AG09309 (cell line): ENCODE measurements around the gene PUS1.
A peak's percentile ranks its signal among the peaks of the same experiment; 100 is the strongest.
"Not testable (repeated sequence)": the region's sequence is repeated elsewhere in the genome, so short reads cannot be mapped to it uniquely, and the experiment has no call there.

Source experiments
- DNase-seq: peaks from one replicate; pipeline ENCODE4 v3.0.0-alpha.2; 2010; ENCODE audit warnings: low read depth
- H3K4me3 ChIP-seq: 2 replicates; pipeline ENCODE4 v1.5.1; 2011; ENCODE audit warnings: mild to moderate bottlenecking, low read depth, low read length, moderate library complexity; ENCODE audit not compliant: control insufficient read depth
- CTCF ChIP-seq: IDR thresholded peaks from 2 replicates; pipeline ENCODE4 v1.5.1; 2011; ENCODE audit warnings: mild to moderate bottlenecking, low read depth, low read length, inconsistent platforms; ENCODE audit not compliant: insufficient read depth, control insufficient read depth; ENCODE audit errors: missing control alignments

The PUS1 gene

GRCh38 chr12:131947482-131948027 is 18.5 kb downstream of the PUS1 start:
- no peak for DNase-seq
- no peak overlapping the region for H3K4me3 ChIP-seq
- no peak for TF ChIP-seq CTCF

- no peak for DNase-seq
- TF ChIP-seq CTCF: no peak
- H3K4me3 ChIP-seq: no peak overlapping the region
Observed at GRCh38 chr12:131948166-131948712, 19.2 kb downstream of the PUS1 start.

GRCh38 chr12:131948713-131949430 is 19.8 kb downstream of the PUS1 start:
- not testable (repeated sequence) for DNase-seq
- peak overlapping the region; percentile 58 for H3K4me3 ChIP-seq

GRCh38 chr12:131949431-131950181 is 20.5 kb downstream of the PUS1 start, which contains the start of gene EP400:
Gene EP400 (plus strand): TSS chr12:131949942. CDS start chr12:131960620, 10,678 bp downstream.
- TF ChIP-seq CTCF: peak; percentile 20
- DNase-seq: peak; percentile 52
- H3K4me3 ChIP-seq: peak within 1 kb of the TSS; percentile 94

- DNase-seq: no peak
- TF ChIP-seq CTCF: no peak
Observed at GRCh38 chr12:131950182-131950913, 21.3 kb downstream of the PUS1 start.

GRCh38 chr12:131953810-131954209 is 24.7 kb downstream of the PUS1 start:
- not testable (repeated sequence) for H3K4me3 ChIP-seq

More at GRCh38 chr12:131950182-131950913, 21.3 kb downstream of the PUS1 start:
- H3K4me3 ChIP-seq: peak overlapping the region; percentile 94

GRCh38 chr12:131954460-131954859 is 25.4 kb downstream of the PUS1 start:
- not testable (repeated sequence) for DNase-seq, H3K4me3 ChIP-seq

More at GRCh38 chr12:131953810-131954209, 24.7 kb downstream of the PUS1 start:
- DNase-seq: not testable (repeated sequence)
